Astrocyte (in vitro differentiated cells and primary cell): Measurements from ENCODE around the gene HIVEP2.

Experiments used
- EZH2 ChIP-seq: IDR thresholded peaks from 2 replicates; pipeline ENCODE4 v1.6.1; 2012; ENCODE audit warnings: mild to moderate bottlenecking, low read length, inconsistent platforms; ENCODE audit not compliant: insufficient read depth
- TF ChIP-seq, protein P1 (sequence below): IDR thresholded peaks from 2 replicates; pipeline ENCODE4 v1.5.1; 2011; ENCODE audit warnings: low read depth, mild to moderate bottlenecking, inconsistent platforms, low read length, moderate library complexity; ENCODE audit not compliant: insufficient read depth

DNA sequence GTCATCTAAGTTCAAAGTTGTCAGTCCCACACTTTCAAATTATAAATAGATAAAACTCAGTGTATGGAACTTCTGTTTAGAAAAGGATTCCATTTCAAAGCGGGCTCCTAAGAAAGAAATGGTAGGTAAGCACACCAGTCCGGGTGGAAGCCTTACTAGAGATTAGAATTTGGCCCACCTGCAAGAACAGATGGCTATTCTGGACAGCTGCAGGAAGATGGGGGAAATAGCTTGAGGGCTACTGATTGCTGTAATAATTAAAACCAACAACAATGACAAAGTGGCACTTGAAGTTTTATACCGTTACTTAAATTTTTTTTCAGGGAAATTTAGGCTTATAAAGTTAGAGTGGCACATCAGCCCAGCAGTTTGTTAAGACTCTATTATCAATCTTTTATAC lies 83.3 kb downstream of the HIVEP2 start:
- TF ChIP-seq, protein P1, sequence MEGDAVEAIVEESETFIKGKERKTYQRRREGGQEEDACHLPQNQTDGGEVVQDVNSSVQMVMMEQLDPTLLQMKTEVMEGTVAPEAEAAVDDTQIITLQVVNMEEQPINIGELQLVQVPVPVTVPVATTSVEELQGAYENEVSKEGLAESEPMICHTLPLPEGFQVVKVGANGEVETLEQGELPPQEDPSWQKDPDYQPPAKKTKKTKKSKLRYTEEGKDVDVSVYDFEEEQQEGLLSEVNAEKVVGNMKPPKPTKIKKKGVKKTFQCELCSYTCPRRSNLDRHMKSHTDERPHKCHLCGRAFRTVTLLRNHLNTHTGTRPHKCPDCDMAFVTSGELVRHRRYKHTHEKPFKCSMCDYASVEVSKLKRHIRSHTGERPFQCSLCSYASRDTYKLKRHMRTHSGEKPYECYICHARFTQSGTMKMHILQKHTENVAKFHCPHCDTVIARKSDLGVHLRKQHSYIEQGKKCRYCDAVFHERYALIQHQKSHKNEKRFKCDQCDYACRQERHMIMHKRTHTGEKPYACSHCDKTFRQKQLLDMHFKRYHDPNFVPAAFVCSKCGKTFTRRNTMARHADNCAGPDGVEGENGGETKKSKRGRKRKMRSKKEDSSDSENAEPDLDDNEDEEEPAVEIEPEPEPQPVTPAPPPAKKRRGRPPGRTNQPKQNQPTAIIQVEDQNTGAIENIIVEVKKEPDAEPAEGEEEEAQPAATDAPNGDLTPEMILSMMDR, result no peak
- no peak for TF ChIP-seq EZH2
